ENCODE measurements around the gene SV2B.

SV2B gene

GRCh38 chr15:91306144-91306543 lies 206.1 kb downstream of the SV2B start:
- ChIA-PET CTCF (interaction anchor here (1.0 kb wide), 1 partner anchor 773 kb away, joined by 3 read pairs; no protein-coding TSS in a partner anchor), POLR2A (no interaction called here)
- H3K36me3 ChIP-seq (ENCODE audit: control insufficient read depth in 2 of 2, insufficient read depth in 1 of 2, low read length in 2 of 2) = no peaks in the 10 kb centered on the region
- TF ChIP-seq TRIM28 (IDR thresholded peaks at IDR 0.05; ENCODE audit: borderline replicate concordance, low read length) (no peak), SP3 (tag by site-specific recombination; IDR thresholded peaks at IDR 0.05) (no peak), EGR2 (tag by site-specific recombination; IDR thresholded peaks at IDR 0.05; ENCODE audit: low read depth) (no peak)
- H3K4me3 ChIP-seq (ENCODE audit: low read depth, low read length) = no peak overlapping the region
- no peak overlapping the region for H3K27ac ChIP-seq (ENCODE audit: extremely low read depth, low read depth, low read length)
- H3K4me1 ChIP-seq (ENCODE audit: control insufficient read depth, insufficient read depth, low read length) = no peaks in the 10 kb centered on the region
- no peaks in the 10 kb centered on the region for H3K9me3 ChIP-seq (ENCODE audit: control insufficient read depth, insufficient read depth, low read depth, low read length)

GRCh38 chr15:91307601-91308000 lies 207.5 kb downstream of the SV2B start:
- H3K4me1 ChIP-seq (ENCODE audit: control insufficient read depth, insufficient read depth, low read length) = no peaks in the 10 kb centered on the region
- POLR2A ChIA-PET = no interaction called here
- no peak overlapping the region for H3K27ac ChIP-seq (ENCODE audit: extremely low read depth, low read depth, low read length)
- CTCF ChIA-PET = no interaction called here
- TF ChIP-seq PRDM6 (tag by site-specific recombination; IDR thresholded peaks at IDR 0.05) (no peak), OVOL3 (tag by site-specific recombination; IDR thresholded peaks at IDR 0.05) (no peak), ZBTB10 (tag by site-specific recombination; IDR thresholded peaks at IDR 0.05) (no peak), ZNF785 (tag by site-specific recombination; IDR thresholded peaks at IDR 0.05) (no peak), ZNF645 (tag by site-specific recombination; IDR thresholded peaks at IDR 0.05) (no peak), ZNF560 (tag by site-specific recombination; IDR thresholded peaks at IDR 0.05; ENCODE audit: borderline replicate concordance) (no peak), ZNF398 (tag by site-specific recombination; IDR thresholded peaks at IDR 0.05) (no peak), ZNF248 (tag by site-specific recombination; IDR thresholded peaks at IDR 0.05) (no peak), ZSCAN23 (tag by site-specific recombination; IDR thresholded peaks at IDR 0.05) (no peak), INSM2 (tag by site-specific recombination; IDR thresholded peaks at IDR 0.05) (no peak), ZNF658 (tag by site-specific recombination; IDR thresholded peaks at IDR 0.05) (no peak), ZNF513 (tag by site-specific recombination; IDR thresholded peaks at IDR 0.05) (no peak), ZNF37A (tag by site-specific recombination; IDR thresholded peaks at IDR 0.05) (no peak), ZNF692 (tag by site-specific recombination; IDR thresholded peaks at IDR 0.05) (no peak), ZBTB1 (tag by site-specific recombination; IDR thresholded peaks at IDR 0.05) (no peak)
- H3K36me3 ChIP-seq (ENCODE audit: control insufficient read depth in 2 of 2, insufficient read depth in 1 of 2, low read length in 2 of 2) = no peaks in the 10 kb centered on the region
- no peak overlapping the region for H3K4me3 ChIP-seq (ENCODE audit: low read depth, low read length)
- no peaks in the 10 kb centered on the region for H3K9me3 ChIP-seq (ENCODE audit: control insufficient read depth, insufficient read depth, low read depth, low read length)
